ENCODE data around the gene SMURF1. TPM values are rescaled to one million over a fixed set of nuclear protein-coding genes. Genes with fewer than 3 reads are reported as not detected.

Gene SMURF1
- total and polyA plus RNA-seq, 7 donors, result 8.4 to 18.0 (median 14.1) TPM

GRCh38 chr7:99040104-99040958, 103.6 kb downstream of the SMURF1 start:
- intact Hi-C loops (cut with DNase I), result loop anchor here (1.0 kb wide), 1 partner anchor 273 kb away; no protein-coding TSS in a partner anchor
- 58 to 73% methylated on average over 31 of the region's 31 CpGs for WGBS, 2 donors
- peak; percentile 93 for DNase-seq
- Histone ChIP-seq H3K4me1 (peaks cover 0 to 16% (median 8%) of the 10 kb centered on the region in 4 donors), H3K9me3 (no peaks in the 10 kb centered on the region), H3K4me3 (no peak overlapping the region), H3K36me3 (peaks cover 23 to 94% (median 59%) of the 10 kb centered on the region in 4 donors), H3K27ac (peak overlapping the region; percentile 48 to 56 (median 54)), H3K27me3 (no peaks in the 10 kb centered on the region)
- TF ChIP-seq POLR2AphosphoS5 (IDR thresholded peaks at IDR 0.05) (peak in 2 of 4 donors; percentile 54 to 55), EP300 (IDR thresholded peaks at IDR 0.05) (no peak), POLR2A (IDR thresholded peaks at IDR 0.05) (no peak)
- TF ChIP-seq, protein P1, sequence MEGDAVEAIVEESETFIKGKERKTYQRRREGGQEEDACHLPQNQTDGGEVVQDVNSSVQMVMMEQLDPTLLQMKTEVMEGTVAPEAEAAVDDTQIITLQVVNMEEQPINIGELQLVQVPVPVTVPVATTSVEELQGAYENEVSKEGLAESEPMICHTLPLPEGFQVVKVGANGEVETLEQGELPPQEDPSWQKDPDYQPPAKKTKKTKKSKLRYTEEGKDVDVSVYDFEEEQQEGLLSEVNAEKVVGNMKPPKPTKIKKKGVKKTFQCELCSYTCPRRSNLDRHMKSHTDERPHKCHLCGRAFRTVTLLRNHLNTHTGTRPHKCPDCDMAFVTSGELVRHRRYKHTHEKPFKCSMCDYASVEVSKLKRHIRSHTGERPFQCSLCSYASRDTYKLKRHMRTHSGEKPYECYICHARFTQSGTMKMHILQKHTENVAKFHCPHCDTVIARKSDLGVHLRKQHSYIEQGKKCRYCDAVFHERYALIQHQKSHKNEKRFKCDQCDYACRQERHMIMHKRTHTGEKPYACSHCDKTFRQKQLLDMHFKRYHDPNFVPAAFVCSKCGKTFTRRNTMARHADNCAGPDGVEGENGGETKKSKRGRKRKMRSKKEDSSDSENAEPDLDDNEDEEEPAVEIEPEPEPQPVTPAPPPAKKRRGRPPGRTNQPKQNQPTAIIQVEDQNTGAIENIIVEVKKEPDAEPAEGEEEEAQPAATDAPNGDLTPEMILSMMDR (IDR thresholded peaks at IDR 0.05), result peak; percentile 46 to 82 (median 78)

DNA sequence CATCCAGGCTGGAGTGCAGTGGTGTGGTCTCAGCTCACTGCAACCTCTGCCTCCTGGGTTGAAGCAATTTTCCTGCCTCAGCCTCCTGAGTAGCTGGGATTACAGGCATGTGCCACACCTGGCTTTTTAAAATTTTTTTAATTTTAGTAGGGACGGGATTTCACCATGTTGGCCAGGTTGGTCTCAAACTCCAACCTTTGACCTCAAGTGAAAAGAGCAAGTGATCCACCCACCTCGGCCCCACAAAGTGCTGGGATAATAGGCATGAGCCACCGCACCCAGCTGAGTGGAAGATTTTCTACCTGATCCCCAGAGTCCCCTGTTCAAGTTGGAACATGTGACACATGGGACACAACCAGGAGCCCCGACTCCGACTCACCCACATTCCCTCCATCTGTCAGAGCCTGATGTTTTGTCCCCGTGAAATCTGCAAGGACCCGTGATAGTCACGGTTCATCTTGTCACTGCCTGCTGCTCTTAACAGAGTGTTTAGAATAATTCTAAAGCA, 104.5 kb downstream of the SMURF1 start:
- Histone ChIP-seq H3K9me3 (no peaks in the 10 kb centered on the region), H3K27ac (no peak overlapping the region), H3K36me3 (peaks cover 28 to 94% (median 62%) of the 10 kb centered on the region in 4 donors), H3K4me1 (peaks cover 0 to 16% (median 8%) of the 10 kb centered on the region in 4 donors), H3K4me3 (no peak overlapping the region), H3K27me3 (no peaks in the 10 kb centered on the region)
- DNase-seq, result no peak
- intact Hi-C loops (cut with DNase I), result no loop called here
- 60 to 85% methylated on average over 8 of the region's 8 CpGs for WGBS, 2 donors
- no peak for TF ChIP-seq POLR2A (IDR thresholded peaks at IDR 0.05)
- TF ChIP-seq EP300 (IDR thresholded peaks at IDR 0.05), result no peak
- TF ChIP-seq, protein P1 (IDR thresholded peaks at IDR 0.05), result no peak
- no peak for TF ChIP-seq POLR2AphosphoS5 (IDR thresholded peaks at IDR 0.05)

GRCh38 chr7:99038086-99038855, 105.6 kb downstream of the SMURF1 start:
- H3K9me3 ChIP-seq, result no peaks in the 10 kb centered on the region
- 70 to 88% methylated on average over 25 of the region's 25 CpGs for WGBS, 2 donors
- intact Hi-C loops (cut with DNase I), result no loop called here
- no peak overlapping the region for H3K27ac ChIP-seq
- no peak overlapping the region for H3K4me3 ChIP-seq
- H3K27me3 ChIP-seq, result no peaks in the 10 kb centered on the region
- H3K4me1 ChIP-seq, result peaks cover 0 to 16% (median 8%) of the 10 kb centered on the region in 4 donors
- TF ChIP-seq, protein P1 (IDR thresholded peaks at IDR 0.05), result no peak
- TF ChIP-seq EP300 (IDR thresholded peaks at IDR 0.05), result no peak
- TF ChIP-seq POLR2A (IDR thresholded peaks at IDR 0.05), result no peak
- TF ChIP-seq POLR2AphosphoS5 (IDR thresholded peaks at IDR 0.05), result no peak
- peaks cover 33 to 94% (median 65%) of the 10 kb centered on the region in 4 donors for H3K36me3 ChIP-seq
- no peak for DNase-seq

GRCh38 chr7:99037327-99037940, 106.5 kb downstream of the SMURF1 start:
- TF ChIP-seq, protein P1 (IDR thresholded peaks at IDR 0.05), result no peak
- TF ChIP-seq POLR2A (IDR thresholded peaks at IDR 0.05) (no peak), POLR2AphosphoS5 (IDR thresholded peaks at IDR 0.05) (no peak), EP300 (IDR thresholded peaks at IDR 0.05) (no peak)
- Histone ChIP-seq H3K27me3 (no peaks in the 10 kb centered on the region), H3K4me1 (peaks cover 0 to 16% (median 8%) of the 10 kb centered on the region in 4 donors), H3K9me3 (no peaks in the 10 kb centered on the region), H3K4me3 (no peak overlapping the region), H3K27ac (no peak overlapping the region), H3K36me3 (peaks cover 39 to 95% (median 71%) of the 10 kb centered on the region in 4 donors)
- DNase-seq, result no peak
- intact Hi-C loops (cut with DNase I), result no loop called here
- 96 to 97% methylated on average over 16 of the region's 16 CpGs for WGBS, 2 donors

All from sigmoid colon (tissue), 7 donors.